CD14-positive monocyte (primary cell): ENCODE results near the gene PACSIN2. TPM values are rescaled to one million over a fixed set of nuclear protein-coding genes. Genes with fewer than 3 reads are reported as not detected.

ENCODE experiments used
- DNase-seq, 3 donors: peaks; one replicate each; pipeline ENCODE4 v3.0.0-alpha.2; 2011 to 2022
- H2AFZ ChIP-seq: 2 replicates; pipeline ENCODE4 v1.6.0; 2012; ENCODE audit warnings: mild to moderate bottlenecking, low read depth, low read length, inconsistent platforms; ENCODE audit not compliant: insufficient read depth, poor library complexity, severe bottlenecking
- H3K27ac ChIP-seq, 2 donors: 1 replicate in 1 of 2; 2 replicates in 1 of 2; pipeline ENCODE4 v1.5.1; 2012 to 2013; ENCODE audit warnings: low read length in 2 of 2, control low read depth in 1 of 2, inconsistent platforms in 1 of 2, low read depth in 1 of 2, mild to moderate bottlenecking in 1 of 2
- H3K27me3 ChIP-seq, 2 donors: one replicate each; pipeline versions ENCODE4 v1.6.0 to v1.6.1; 2011 to 2013; ENCODE audit warnings: low read length in 2 of 2; ENCODE audit not compliant: control insufficient read depth in 2 of 2, insufficient read depth in 2 of 2
- H3K36me3 ChIP-seq, 2 donors: replicated peaks in 1 of 2; 1 replicate in 1 of 2; 2 replicates in 1 of 2; pipeline versions ENCODE4 v1.5.1 to v1.6.1; 2012 to 2013; ENCODE audit warnings: low read length in 2 of 2, control low read depth in 1 of 2, inconsistent platforms in 1 of 2, mild to moderate bottlenecking in 1 of 2; ENCODE audit not compliant: insufficient read depth in 2 of 2, control insufficient read depth in 1 of 2
- H3K4me1 ChIP-seq, 2 donors: 1 replicate in 1 of 2; 2 replicates in 1 of 2; pipeline versions ENCODE4 v1.5.1 to v1.6.1; 2012 to 2013; ENCODE audit warnings: low read length in 2 of 2, control low read depth in 1 of 2, inconsistent platforms in 1 of 2, mild to moderate bottlenecking in 1 of 2, moderate library complexity in 1 of 2; ENCODE audit not compliant: insufficient read depth in 2 of 2, control insufficient read depth in 1 of 2
- H3K4me2 ChIP-seq: replicated peaks from 2 replicates; pipeline ENCODE3; 2012; ENCODE audit warnings: low read length, moderate library complexity, mild to moderate bottlenecking; ENCODE audit not compliant: poor library complexity, severe bottlenecking; ENCODE audit errors: extremely low read depth
- H3K4me3 ChIP-seq, 3 experiments: fragments of 200-600 bp in 1 of 3; sonication (generic) in 1 of 3; replicated peaks in 1 of 3; 1 replicate in 2 of 3; 2 replicates in 1 of 3; pipeline ENCODE4 v1.5.1; 2011 to 2013; ENCODE audit warnings: low read length in 3 of 3, mild to moderate bottlenecking in 3 of 3, control low read depth in 2 of 3, low read depth in 2 of 3, inconsistent platforms in 1 of 3, moderate library complexity in 1 of 3
- H3K79me2 ChIP-seq: 2 replicates; pipeline ENCODE4 v1.6.0; 2012; ENCODE audit warnings: mild to moderate bottlenecking, control low read depth, inconsistent platforms, low read length, moderate library complexity; ENCODE audit not compliant: insufficient read depth
- H3K9ac ChIP-seq: 2 replicates; pipeline ENCODE4 v1.6.0; 2017; ENCODE audit warnings: low read length, mild to moderate bottlenecking; ENCODE audit not compliant: insufficient read depth, poor library complexity, severe bottlenecking
- H3K9me3 ChIP-seq, 2 donors: replicated peaks in 1 of 2; 1 replicate in 1 of 2; 2 replicates in 1 of 2; pipeline versions ENCODE4 v1.5.1 to v1.6.1; 2012 to 2013; ENCODE audit warnings: low read length in 2 of 2, control low read depth in 1 of 2; ENCODE audit not compliant: control insufficient read depth in 1 of 2, insufficient read depth in 1 of 2
- H4K20me1 ChIP-seq: 2 replicates; pipeline ENCODE4 v1.6.0; 2012; ENCODE audit warnings: mild to moderate bottlenecking, low read length, control low read depth, moderate library complexity; ENCODE audit not compliant: insufficient read depth
- H3K27ac Mint-ChIP-seq, 7 donors: one replicate each; pipeline ENCODE4 v1.8.0; 2020; ENCODE audit warnings: mild to moderate bottlenecking in 7 of 7, mixed read lengths in 7 of 7, moderate library complexity in 6 of 7, inconsistent platforms in 2 of 7
- H3K27me3 Mint-ChIP-seq, 3 donors: one replicate each; pipeline ENCODE4 v1.8.0; 2021 to 2022; ENCODE audit warnings: low read depth in 3 of 3, mild to moderate bottlenecking in 3 of 3, mixed read lengths in 3 of 3, moderate library complexity in 3 of 3, inconsistent platforms in 1 of 3
- H3K36me3 Mint-ChIP-seq, 2 donors: one replicate each; pipeline ENCODE4 v1.8.0; 2020; ENCODE audit warnings: mixed read lengths in 2 of 2, inconsistent platforms in 1 of 2, mild to moderate bottlenecking in 1 of 2
- H3K4me1 Mint-ChIP-seq: one replicate; pipeline ENCODE4 v1.8.0; 2020; ENCODE audit warnings: mild to moderate bottlenecking, mixed read lengths
- H3K4me3 Mint-ChIP-seq, 2 donors: one replicate each; pipeline ENCODE4 v1.8.0; 2020; ENCODE audit warnings: mild to moderate bottlenecking in 2 of 2, mixed read lengths in 2 of 2, moderate library complexity in 1 of 2
- H3K9me3 Mint-ChIP-seq, 7 donors: one replicate each; pipeline ENCODE4 v1.8.0; 2020 to 2022; ENCODE audit warnings: mixed read lengths in 7 of 7, mild to moderate bottlenecking in 6 of 7, moderate library complexity in 6 of 7, inconsistent platforms in 2 of 7
- WGBS: methylation state at CpG from one replicate; pipeline ENCODE4 v1.1.5; 2013; ENCODE audit warnings: missing lambda C conversion rate; ENCODE audit not compliant: insufficient coverage; 5-methylcytosine and 5-hydroxymethylcytosine counted together
- intact Hi-C, 2 donors: fragments of 100-400 bp; cut with micrococcal nuclease; formaldehyde crosslinking; loops; one replicate each; pipeline versions ENCODE4 v1.15.0 to v1.15.1; 2023
- polyA plus RNA-seq, 3 donors: library from polyadenylated mRNA; depleted of rRNA in 1 of 3; unstranded in 2 of 3; stranded (reverse) in 1 of 3; fragments of 300-500 nt in 2 of 3; fragments of >200 nt in 1 of 3; fragmentation: Illumina TruSeq in 2 of 3; gene quantifications; 1 replicate in 2 of 3; 2 replicates in 1 of 3; pipeline ENCODE4 v1.2.3, GENCODE V29; 2012 to 2021
- TF ChIP-seq, protein P1 (sequence below): fragments of 200-600 bp; IDR thresholded peaks from one replicate; pipeline ENCODE4 v1.8.0; 2022; ENCODE audit warnings: antibody characterized with exemption, mild to moderate bottlenecking

PACSIN2 gene
- polyA plus RNA-seq, 3 donors: 31.2 to 45.7 (median 40.2) TPM

DNA sequence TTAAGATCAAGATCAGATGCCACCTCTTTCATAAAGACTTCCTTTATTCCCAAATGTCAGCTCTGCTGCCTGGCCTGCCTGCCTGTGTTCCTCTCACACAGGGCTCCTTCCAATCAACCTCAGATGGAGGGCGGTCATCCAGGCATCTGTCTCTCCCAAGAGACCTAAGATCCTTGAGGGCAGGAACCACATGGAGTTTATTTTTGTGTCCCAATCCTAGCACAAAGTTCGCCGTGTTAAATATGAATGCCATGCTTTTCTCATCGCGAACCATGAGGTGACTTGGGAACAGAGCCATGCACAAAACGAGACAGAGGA, 85.2 kb downstream of the PACSIN2 start:
- H3K27ac ChIP-seq: peak overlapping the region; percentile 93 to 99
- 57% methylated on average over 6 of the region's 6 CpGs for WGBS
- H3K4me1 Mint-ChIP-seq: peaks cover 86% of the 10 kb centered on the region
- H3K27ac Mint-ChIP-seq: peak overlapping the region; percentile 100
- no peaks in the 10 kb centered on the region for H3K27me3 ChIP-seq
- H3K4me1 ChIP-seq: peaks cover 77 to 79% of the 10 kb centered on the region in 2 donors
- intact Hi-C loops: loop anchor here (2.0 to 10.0 kb wide), 5 partner anchors 32 to 225 kb away; partner anchors contain the start of gene TSPO (in 1 of the 2)
- H2AFZ ChIP-seq: no peak overlapping the region
- peak overlapping the region; percentile 56 to 71 for H3K4me3 Mint-ChIP-seq
- H3K9me3 ChIP-seq: no peaks in the 10 kb centered on the region
- H3K27me3 Mint-ChIP-seq: peaks cover 0 to 2% (median 1%) of the 10 kb centered on the region in 3 donors
- peaks cover 0 to 2% (median 0%) of the 10 kb centered on the region in 7 donors for H3K9me3 Mint-ChIP-seq
- H3K36me3 ChIP-seq: no peaks in the 10 kb centered on the region
- peak overlapping the region; percentile 69 for H3K4me2 ChIP-seq
- no peaks in the 10 kb centered on the region for H4K20me1 ChIP-seq
- no peak for DNase-seq
- TF ChIP-seq, protein P1, sequence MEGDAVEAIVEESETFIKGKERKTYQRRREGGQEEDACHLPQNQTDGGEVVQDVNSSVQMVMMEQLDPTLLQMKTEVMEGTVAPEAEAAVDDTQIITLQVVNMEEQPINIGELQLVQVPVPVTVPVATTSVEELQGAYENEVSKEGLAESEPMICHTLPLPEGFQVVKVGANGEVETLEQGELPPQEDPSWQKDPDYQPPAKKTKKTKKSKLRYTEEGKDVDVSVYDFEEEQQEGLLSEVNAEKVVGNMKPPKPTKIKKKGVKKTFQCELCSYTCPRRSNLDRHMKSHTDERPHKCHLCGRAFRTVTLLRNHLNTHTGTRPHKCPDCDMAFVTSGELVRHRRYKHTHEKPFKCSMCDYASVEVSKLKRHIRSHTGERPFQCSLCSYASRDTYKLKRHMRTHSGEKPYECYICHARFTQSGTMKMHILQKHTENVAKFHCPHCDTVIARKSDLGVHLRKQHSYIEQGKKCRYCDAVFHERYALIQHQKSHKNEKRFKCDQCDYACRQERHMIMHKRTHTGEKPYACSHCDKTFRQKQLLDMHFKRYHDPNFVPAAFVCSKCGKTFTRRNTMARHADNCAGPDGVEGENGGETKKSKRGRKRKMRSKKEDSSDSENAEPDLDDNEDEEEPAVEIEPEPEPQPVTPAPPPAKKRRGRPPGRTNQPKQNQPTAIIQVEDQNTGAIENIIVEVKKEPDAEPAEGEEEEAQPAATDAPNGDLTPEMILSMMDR: no peak
- H3K36me3 Mint-ChIP-seq: peaks cover 21 to 32% of the 10 kb centered on the region in 2 donors
- peak overlapping the region in 1 of 3 experiments; percentile 48 for H3K4me3 ChIP-seq
- peaks cover 82% of the 10 kb centered on the region for H3K79me2 ChIP-seq
- peak overlapping the region; percentile 86 for H3K9ac ChIP-seq

DNA sequence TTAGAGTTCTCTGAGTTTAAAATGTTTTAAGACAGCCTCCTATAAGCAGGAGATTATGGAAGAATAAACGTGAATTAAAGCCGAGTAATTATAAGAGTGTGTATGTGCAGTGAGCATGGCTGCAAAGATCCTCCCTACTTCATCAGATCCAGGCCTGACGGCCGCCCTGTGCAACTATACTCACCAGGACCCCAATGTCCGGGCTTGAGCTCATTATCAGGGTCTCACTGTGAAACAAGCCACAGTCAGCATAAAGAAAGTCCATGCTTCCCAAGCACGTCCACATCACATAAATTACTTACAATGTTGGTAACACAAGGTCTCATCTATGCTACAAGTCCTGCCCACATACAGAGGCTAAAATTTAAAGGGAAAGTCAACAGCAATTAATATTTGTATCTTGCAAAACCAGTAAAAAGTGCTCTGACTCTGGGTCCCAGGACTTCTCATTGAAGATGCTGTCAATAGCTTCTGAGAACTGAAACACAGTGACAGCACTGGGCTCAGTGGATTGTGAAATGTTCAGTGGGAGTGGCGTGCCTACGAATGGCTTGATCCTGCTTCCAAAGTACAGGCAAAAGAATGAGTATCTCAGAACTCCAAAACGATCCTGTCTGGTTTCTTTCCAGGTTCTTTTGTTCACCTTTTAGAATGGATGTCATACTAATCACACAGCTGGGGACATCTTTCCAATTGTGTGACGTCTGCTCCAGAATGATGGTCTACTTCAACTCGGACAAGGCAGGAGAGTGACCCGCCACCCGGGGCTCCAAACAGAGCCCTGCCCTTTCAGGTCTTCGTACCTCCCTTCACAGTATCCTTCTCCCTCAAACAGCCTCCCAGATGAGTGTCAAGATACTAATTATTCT, 85.7 kb downstream of the PACSIN2 start:
- TF ChIP-seq, protein P1: no peak
- peak overlapping the region; percentile 51 to 71 for H3K4me3 Mint-ChIP-seq

More for the DNA sequence above, 85.7 kb downstream of the PACSIN2 start:
- Histone ChIP-seq H3K79me2 (peaks cover 82% of the 10 kb centered on the region), H3K9ac (no peak overlapping the region), H3K27me3 (no peaks in the 10 kb centered on the region), H4K20me1 (no peaks in the 10 kb centered on the region), H3K9me3 (no peaks in the 10 kb centered on the region), H3K36me3 (no peaks in the 10 kb centered on the region), H3K4me1 (peaks cover 75 to 77% of the 10 kb centered on the region in 2 donors), H2AFZ (no peak overlapping the region), H3K27ac (peak overlapping the region; percentile 93 to 99), H3K4me2 (peak overlapping the region; percentile 69), H3K4me3 (peak overlapping the region in 1 of 3 experiments; percentile 48)
- peak overlapping the region; percentile 100 for H3K27ac Mint-ChIP-seq
- peaks cover 0 to 2% (median 0%) of the 10 kb centered on the region in 7 donors for H3K9me3 Mint-ChIP-seq
- H3K4me1 Mint-ChIP-seq: peaks cover 86% of the 10 kb centered on the region
- H3K27me3 Mint-ChIP-seq: peaks cover 0 to 3% (median 2%) of the 10 kb centered on the region in 3 donors
- DNase-seq: peak; percentile 78 to 87 (median 84)
- H3K36me3 Mint-ChIP-seq: peaks cover 25 to 29% of the 10 kb centered on the region in 2 donors
- 64% methylated on average over 11 of the region's 14 CpGs for WGBS
- intact Hi-C loops: loop anchor here in 1 of 2 donors (5.0 kb wide), 1 partner anchor 33 kb away; no protein-coding TSS in a partner anchor
